GM19043 (cell line): ENCODE data around the gene TMED6.

Source experiments
- ATAC-seq: cut with Tn5 transposase; IDR thresholded peaks from one replicate; pipeline ENCODE4 v1.9.1; 2021; ENCODE audit warnings: low read depth; ENCODE audit not compliant: unreplicated experiment

Gene TMED6

GRCh38 chr16:69351309-69352027, at the start of gene TMED6:
TSS of gene TMED6 (minus strand) at chr16:69351786. CDS start at chr16:69351753, 33 bp downstream.
- no peak for ATAC-seq

DNA sequence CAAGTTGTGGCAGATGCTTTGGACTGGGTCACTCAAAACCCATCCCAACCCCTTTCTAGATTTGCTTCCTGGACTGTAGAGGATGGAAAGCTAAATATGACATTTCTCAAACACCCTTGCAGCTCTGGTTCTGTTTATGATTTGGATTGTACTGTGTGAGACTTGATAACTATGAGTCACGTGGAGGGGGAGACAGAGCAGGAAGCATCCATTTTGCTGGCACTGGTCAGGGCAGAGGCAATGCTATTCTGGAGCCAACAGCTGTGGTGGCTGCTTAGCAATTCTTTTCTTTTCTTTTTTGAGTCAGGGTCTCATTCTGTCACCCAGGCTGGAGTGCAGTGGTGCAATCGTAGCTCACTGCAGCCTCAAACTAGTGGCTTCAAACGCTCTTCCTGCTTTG, 47.8 kb upstream of the TMED6 start:
- no peak for ATAC-seq

- ATAC-seq: no peak
Measured at GRCh38 chr16:69397821-69398521, 46.4 kb upstream of the TMED6 start.

DNA sequence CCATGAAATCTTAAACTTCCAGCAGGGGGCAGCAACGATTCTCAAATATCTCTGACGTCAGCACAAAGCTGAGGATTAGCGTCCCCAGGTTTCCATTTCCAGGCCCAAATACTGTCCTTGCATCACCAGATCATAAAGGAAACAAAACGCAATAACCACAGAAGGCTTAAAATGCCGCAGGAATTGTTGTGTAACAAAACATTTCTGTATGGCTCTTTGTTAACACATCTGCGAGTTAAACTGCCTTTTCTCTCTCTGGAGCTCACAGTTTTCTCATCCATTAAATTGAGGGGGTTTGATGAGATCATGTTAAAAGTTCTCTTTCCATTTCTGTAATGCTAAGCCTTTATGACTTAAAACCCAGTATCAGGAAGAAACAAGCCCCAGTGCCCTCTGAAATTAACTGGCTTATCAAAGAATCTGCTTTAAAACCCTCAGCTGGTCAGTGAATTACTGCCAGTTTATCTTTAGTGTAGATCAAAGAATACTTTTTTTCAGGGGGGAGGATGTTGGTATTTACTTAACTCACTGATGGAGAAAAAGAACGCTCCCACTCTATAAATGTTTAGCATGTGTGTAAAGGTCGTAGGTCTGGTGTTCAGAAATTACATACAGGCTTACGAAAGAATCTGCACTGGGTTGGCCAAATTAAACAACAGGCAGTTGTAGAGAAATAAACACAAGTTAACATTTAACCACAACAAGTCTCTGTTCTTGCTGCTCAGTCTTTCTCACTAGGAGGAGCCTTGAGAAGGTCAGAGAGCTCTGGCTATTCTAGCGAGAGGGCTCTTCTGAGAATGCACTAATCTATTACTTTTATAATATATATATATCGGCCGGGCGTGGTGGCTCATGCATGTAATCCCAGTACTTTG, 44.8 kb upstream of the TMED6 start:
- peak; percentile 62 for ATAC-seq

DNA sequence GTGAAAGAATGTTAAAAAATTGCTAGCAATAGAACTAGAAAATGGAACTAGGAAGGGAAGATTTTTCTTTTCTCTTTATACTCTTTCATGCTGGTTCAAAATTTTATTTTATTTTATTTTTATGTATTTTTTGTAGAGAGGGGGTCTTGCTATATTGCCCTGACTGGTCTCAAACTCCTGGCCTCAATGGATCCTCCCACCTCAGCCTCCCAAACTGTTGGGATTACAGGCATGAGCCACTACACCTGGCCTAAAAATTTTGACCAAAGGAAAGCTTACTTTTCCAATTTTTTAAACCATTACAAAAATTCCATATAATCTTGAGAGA, 44.2 kb upstream of the TMED6 start:
- no peak for ATAC-seq

DNA sequence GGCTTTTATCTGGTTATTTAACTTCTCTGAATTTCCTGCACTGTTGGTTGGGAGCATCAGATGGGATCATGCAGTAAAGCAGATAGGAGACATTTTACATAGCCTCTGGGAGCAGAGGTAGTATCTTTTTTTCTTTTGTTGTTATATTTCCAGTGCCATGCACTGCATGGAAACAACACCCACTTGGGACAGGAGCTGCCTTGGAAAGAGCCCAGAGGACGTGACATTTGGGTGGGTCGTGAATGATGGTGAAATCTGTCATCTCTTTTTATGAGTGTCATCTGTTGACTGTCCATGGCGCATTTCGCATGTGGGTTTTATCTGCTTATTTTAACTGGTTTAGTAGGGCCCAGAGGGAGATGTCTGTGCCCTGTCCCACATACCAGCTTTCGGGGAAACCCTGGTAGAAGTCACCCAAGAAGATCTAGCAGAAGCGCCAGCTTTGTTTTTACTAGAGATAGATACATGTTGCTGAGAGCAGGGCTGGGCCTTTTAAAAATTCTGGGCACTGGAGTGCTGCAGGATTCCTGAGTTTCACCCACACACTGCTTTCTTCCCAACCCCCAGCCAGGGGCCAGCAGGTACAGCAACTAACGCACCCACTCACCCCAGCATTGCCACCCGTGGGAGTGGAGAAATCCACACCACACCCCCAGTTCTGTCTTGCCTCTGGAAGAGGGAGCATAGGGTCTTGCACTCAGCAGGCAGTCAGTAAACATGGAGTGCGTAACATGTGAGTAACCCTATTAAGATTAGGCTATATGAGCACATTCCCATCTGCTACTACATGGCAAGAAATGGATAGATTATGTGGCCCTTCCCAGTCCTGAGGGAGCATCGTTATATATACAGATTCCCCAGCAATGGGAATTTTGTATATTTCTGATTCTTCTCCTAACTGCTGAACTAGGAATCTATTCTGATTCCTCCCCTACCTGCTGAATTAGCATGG, 42.6 kb upstream of the TMED6 start:
- ATAC-seq: no peak

GRCh38 chr16:69386596-69386995, 35.0 kb upstream of the TMED6 start:
- no peak for ATAC-seq

DNA sequence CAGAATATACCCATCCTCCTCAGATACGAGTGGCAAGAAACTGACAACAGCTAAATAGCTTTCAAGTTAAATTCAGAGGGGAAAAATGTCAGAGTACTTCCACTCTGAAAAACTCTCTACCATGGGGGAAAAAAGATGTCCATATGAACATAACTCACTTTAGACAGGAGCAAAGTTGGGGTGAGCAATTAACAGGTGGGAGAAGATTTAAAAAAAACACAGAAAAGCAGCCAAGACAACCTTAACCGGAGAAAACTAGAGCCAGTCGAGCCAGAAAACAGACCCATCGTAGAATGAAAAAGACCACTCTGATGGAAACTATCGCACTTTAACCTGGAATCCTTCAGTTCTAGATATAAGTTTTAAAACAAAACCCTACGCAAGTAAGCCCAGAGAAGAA, 33.4 kb upstream of the TMED6 start:
- ATAC-seq: no peak

- ATAC-seq: no peak
Measured at GRCh38 chr16:69382421-69382820, 30.8 kb upstream of the TMED6 start.

DNA sequence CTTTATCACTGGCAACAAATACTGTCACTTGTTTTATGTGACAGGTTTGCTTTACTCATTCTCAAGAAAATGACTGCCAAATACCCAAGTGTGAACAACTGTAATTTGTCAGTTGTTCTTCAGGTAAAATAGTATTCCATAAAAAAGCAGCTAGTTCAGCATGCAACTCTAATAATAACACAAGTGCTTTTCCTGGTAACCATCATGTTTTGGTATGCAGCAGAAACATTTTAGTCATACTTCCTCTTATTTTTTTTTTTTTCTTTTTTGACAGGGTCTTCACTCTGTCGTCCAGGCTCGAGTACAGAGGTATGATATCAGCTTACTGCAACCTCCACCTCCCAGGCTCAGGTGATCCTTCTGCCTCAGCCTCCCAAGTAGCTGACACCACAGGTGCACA, 29.6 kb upstream of the TMED6 start:
- ATAC-seq: no peak

GRCh38 chr16:69378760-69379159, 27.2 kb upstream of the TMED6 start:
- ATAC-seq: no peak

- ATAC-seq: no peak
Measured at GRCh38 chr16:69378036-69378435, 26.4 kb upstream of the TMED6 start.

DNA sequence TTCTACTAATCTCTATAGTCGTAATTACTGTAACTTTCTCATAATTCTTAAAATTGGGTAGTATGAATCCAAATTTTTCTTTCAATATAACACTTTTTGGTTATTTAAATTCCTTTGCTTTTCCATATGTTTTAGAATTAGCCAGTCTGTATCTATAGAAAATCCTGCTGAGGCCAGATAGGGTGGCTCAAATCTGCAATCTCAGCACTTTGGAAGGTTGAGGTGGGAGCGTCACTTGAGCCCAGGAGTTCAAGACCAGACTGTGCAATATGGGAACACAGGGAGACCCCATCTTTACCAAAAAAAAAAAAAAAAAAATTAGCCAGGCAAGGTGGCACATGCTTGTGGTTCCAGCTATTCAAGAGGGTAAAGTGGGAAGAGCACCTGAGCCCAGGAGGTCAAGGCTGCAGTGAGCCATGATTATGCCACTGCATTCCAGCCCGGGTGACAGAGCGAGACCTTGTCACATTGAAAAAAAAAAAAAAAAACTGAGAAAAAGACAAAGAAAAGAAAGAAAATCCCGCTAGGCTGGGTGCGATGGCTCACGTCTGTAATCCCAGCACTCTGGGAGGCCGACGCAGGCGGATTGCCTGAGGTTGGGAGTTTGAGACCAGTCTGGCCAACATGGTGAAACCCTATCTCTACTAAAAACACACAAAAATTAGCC, 24.9 kb upstream of the TMED6 start:
- no peak for ATAC-seq

GRCh38 chr16:69373019-69373418, 21.4 kb upstream of the TMED6 start:
- ATAC-seq: no peak

GRCh38 chr16:69371564-69371963, 20.0 kb upstream of the TMED6 start:
- no peak for ATAC-seq

- ATAC-seq: no peak
Measured at GRCh38 chr16:69368866-69369265, 17.3 kb upstream of the TMED6 start.

GRCh38 chr16:69367980-69368379, 16.4 kb upstream of the TMED6 start:
- ATAC-seq: no peak

DNA sequence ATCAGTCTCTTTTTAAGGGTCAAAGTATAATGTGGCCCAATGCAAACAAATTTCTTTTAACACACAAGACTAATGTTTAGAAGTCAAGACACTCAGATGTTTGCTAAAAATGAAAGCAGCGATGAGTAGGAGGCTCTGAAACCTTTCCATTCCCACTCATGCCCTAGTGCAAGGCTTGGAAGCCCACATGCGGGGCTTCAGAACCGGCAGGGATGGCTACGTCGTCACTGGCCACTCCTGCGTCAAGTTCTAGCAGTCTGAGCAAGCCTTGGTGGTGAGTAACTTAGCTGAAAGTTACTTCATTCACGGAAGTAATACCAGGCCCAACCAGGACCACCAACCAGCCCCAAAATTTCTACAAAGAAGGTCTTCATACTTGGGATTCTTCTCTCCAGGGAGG, 14.8 kb upstream of the TMED6 start:
- ATAC-seq: no peak

DNA sequence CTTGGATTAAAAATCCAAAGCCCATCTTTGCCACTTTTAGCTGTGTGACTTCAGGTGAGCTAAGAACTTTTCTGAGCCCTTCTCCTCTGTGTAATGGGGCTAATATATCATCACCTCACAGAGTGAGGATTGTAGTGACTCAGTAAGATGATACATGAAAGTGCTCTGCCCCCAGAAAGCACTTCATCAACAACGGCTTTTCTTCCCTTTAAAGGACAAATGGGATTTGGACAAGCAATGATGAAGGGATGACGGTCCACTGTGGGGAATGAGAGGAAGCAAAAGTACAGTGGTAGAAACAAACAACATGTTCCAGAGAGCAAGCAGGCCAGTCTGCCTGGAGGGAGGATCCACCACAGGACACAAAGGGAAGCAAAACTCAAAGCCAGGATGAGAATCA, 14.3 kb upstream of the TMED6 start:
- no peak for ATAC-seq

DNA sequence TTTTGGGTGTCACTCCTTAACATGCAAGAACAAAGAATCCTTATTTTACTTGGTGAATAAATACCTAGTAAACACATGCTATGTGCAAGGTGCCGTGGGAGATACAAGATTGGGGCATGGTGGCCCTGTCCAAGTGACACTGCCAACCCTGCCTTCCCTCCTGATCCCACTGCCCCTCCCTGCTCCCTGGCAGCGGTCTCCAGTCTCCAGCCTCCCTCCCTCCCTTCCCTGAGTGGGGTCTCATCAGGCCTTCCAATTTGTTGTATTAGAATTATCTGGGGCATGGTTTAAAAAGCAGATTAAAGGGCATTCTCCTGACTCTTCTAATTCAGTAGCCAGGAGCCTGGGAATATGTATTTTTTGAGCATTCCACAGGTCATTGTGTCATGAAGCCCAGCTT, 12.5 kb upstream of the TMED6 start:
- ATAC-seq: no peak
